GM18520 (cell line): ENCODE measurements around the gene MID1.

Source experiments
- ATAC-seq: cut with Tn5 transposase; IDR thresholded peaks from one replicate; pipeline ENCODE4 v1.9.1; 2021; ENCODE audit not compliant: unreplicated experiment

MID1 gene

DNA sequence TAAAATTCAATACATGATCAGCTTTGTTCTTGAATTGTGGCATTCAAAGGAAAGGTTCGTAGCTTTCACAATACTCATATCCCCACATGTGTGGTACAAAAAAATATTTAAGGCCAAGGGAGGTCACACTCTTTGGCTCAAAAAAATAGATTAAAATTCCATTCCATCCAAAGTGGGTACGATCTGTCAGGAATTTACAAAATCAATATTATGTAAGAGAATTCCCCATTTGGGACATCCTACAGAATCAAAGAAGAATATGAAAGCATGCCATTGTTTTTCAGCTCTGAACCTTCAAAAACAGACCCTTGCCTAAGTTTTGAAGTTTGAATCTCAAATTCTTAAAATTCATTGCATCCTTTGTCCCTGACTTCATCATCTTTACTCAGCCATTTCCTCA, 85.8 kb downstream of the MID1 start:
- no peak for ATAC-seq

DNA sequence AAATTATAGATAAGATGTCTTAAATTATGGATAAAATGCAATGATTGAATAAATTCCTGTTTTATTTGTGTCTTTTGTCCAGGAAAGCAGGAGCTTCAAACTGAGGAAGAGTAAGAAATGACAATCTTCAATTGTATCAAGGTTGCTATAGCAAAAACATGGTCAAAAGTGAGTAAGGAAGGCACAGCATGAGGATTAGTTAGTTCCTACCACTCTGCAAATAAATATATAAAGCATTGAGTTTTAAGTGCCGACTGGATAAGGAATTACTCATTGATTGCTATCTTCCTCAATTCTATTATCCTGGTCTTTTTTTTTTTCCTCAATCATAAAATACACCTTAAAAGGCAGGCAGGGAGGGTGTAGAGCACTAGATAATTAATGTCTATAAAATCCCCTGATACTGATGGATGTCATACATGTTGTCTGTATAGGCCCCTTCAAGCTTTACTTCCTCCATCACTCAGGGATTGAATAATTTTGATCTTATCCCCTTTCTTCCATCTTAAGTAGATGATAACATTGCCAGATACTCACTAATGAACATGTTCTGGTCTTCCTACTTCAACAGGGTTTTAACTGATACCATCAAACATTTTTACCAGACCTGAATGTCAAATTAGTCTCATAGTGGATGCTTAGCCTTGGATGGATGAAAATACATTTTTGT, 86.6 kb downstream of the MID1 start:
- ATAC-seq = no peak

GRCh38 chrX:10531927-10532326, 88.5 kb downstream of the MID1 start:
- ATAC-seq = no peak

DNA sequence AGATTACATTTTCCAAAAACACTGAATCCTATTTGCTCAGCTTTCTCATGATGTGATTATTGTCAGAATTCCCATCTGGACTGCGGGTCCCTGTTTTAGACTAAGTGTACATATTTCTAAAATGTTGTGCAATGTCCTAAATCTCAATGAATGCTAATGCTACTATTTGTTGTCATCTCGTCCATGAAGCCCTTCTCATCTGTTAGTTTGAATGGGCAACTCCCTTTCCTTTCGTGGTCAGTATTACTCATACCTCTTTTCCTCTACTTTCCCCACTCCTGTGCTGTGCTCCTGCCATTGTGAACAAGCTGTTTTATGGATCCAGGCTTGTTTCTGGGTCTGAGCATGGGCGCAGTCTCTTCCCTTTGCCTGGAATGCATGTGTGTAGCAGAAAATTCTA, 91.0 kb downstream of the MID1 start:
- no peak for ATAC-seq

GRCh38 chrX:10526451-10526850, 93.9 kb downstream of the MID1 start:
- no peak for ATAC-seq

DNA sequence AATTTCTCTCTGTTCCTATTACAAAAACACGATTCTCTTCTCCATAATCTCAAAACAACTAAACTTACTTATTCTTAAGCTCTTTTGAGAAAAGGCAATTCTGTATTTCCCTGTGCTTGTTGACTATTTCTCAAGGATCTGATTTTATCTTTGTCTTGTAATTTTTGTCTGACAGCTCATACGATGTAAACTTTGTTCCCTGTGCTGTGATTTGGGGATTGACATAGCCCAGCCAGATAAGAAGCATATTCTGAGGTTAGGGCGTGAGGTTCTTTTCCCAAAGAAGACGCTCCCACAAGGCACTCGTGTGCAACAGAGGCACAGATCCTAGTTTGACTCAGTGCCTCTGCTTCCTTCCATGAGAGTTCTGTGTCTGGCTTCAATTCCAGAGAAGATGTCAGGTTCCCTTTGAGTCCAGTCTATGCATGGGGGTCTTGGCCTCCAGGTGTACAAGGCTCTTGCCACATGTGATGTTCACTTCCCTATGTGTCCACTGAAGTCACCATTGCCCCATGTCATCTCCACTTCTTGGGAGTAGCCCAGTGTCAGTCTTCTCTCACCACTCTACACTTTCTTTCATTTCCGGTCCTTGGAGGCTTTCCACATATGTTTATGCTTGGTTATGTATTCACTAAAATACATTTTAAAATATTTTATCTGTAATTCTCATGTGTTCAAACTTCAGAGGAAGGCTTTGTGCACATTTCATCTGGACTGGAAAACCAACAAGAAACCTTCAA, 94.8 kb downstream of the MID1 start:
- ATAC-seq = no peak

GRCh38 chrX:10524578-10524977, 95.8 kb downstream of the MID1 start:
- no peak for ATAC-seq

DNA sequence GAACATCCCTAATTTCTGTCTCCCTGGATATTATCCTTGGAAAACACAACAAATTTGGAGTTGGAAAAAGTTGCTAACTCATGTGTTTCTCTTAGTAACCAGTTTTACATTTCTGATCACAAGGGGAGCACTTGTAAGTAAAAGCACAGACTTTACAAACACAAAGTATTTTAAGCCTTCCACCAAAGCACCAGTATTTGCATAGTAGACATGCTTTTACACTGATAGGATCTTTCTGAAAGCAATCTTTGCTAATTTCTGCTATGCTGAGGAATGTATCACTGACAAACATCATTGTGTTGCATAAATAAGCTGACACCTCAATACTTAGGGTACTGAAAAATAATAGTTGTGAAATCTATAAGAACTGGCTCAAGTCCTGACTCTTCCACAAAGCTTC, 100.6 kb downstream of the MID1 start:
- ATAC-seq = no peak

- ATAC-seq = no peak
These were observed 101.1 kb downstream of the MID1 start for GRCh38 chrX:10519278-10519677.

DNA sequence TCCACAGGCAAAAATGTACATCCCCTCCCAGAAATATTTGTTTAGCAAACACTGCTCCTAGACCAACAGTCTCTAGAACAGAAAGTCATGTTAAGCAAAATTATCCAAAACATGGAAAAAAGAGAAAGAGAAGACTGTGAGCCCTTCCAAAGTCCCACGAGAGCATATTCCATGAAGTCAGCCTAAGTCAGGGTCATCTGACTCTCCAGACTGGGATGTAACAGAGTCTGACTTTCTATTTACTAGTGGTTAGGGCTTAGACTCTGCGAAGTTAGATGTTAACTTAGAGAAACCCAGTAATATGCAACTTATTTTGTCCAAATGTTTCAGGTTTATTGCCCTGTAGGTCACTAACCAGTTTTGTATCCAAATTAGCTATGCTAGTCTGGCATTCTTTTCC, 102.3 kb downstream of the MID1 start:
- ATAC-seq = no peak

- no peak for ATAC-seq
These were observed 103.5 kb downstream of the MID1 start for GRCh38 chrX:10516781-10517322.

DNA sequence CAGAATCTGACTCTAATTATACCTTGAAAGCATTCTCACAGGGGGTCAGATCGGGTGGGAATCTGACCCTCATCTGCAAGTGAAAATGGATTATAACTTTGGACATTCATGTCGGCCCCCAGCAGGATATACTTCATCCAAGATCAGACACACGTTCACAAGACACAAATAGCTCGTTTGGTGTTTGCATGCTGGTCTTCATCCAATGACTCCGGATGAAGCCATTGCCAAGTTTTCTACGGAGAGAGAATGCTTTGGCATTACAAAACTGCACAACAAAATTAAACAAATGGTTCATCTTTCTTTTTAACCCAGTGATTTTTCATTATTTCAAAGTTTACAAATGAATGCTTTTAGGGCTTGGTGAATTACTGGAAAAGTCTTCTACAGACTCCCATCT, 105.5 kb downstream of the MID1 start:
- no peak for ATAC-seq

DNA sequence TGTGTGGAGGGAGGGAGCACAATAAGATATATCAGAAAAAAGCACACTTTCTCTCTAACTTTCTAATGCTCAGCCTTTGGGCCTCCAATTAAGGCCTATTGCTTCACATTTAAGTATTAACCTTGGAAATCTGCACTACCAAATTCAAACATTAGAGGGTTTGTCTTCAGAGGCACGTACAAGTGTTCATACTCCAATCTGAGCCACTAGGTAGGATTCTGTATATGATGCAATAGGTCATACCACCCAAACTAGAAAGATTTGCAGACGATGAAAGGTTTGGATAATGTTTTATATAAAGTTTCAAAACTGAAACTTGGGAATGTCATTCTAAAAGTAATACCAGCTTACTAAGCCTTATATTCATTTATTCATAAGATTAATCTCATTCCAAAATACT, 106.4 kb downstream of the MID1 start:
- no peak for ATAC-seq

GRCh38 chrX:10512741-10513140, 107.6 kb downstream of the MID1 start:
- no peak for ATAC-seq

DNA sequence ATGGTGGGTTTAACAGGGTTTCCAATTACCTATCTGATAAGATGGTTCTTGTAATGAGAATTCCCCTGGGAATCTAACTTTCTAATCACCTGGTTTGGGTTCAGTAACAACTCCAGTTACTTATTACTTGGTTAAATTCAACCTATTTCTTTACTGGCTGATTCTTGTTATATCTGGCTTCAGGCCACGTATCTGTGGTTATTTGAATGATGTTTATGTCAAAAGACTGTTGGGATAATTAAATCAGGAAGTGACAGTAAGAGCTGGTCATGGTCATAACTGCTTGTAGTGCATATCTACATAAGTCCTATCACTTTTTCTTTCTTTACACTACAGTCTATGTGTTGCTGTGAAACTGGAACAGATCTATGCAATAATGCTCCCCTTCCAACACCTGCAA, 108.1 kb downstream of the MID1 start:
- no peak for ATAC-seq

DNA sequence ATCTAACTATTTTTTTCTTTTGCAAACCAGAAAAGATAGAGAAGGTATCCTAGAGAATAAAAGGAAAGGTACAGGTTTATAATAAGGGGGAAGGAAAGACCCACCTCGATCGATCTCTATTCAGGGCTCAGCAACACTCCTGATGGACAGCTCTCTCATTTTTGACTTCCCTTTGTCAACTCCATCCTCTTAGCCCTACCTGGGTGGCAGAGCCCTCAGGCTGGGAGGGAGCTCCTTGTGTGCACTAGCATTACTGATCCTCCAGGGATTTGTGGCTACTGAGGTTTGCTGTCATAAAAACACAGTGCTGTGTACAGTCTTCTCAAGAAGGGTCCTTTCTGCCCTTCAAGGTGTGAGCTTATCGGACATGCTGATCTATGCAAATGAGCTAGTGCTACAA, 111.0 kb downstream of the MID1 start:
- ATAC-seq = no peak

DNA sequence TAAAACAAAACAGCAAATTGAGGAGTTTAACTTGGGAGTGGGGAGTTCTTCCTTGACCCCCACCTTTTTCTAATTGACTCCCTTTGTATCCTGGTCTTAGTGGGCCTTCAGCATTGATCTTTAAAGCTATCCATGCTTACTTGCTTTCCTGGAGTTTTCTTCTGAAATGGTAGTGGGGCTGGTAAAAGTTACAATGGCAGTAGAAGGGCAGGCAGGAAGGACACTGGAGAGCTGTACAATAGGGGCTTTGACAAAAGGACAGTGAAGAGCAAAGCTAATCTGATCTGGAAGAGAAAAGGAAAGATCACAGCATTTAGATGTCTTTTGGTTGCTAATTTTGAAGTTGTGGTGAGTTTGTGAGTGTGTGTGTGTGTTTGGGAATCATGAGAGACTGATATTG, 111.5 kb downstream of the MID1 start:
- ATAC-seq = no peak

- no peak for ATAC-seq
These were observed 112.5 kb downstream of the MID1 start for GRCh38 chrX:10507876-10508275.

- ATAC-seq = no peak
These were observed 113.2 kb downstream of the MID1 start for GRCh38 chrX:10507181-10507580.

GRCh38 chrX:10506781-10507180, 113.6 kb downstream of the MID1 start:
- ATAC-seq = no peak

GRCh38 chrX:10505726-10506125, 114.7 kb downstream of the MID1 start:
- ATAC-seq = no peak

DNA sequence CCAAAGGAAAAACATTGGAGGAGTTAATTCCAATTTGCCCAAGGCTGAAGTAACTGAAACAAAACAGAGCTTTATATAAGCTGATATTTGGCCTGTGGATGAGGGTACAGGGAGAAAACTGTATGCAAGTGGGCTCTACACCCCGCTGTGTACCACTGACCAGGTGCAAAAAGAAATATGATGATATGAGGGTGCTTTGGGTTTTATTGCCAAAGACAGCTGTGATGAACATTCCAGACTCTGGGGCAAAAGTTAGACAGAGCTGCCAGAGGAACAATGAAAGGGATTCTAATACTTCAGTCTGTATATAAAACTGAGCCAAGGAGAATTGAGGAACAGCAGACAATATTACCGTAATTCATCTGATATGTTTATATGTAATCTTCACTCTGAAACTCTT, 117.4 kb downstream of the MID1 start:
- no peak for ATAC-seq

- ATAC-seq = no peak
These were observed 118.8 kb downstream of the MID1 start for GRCh38 chrX:10501611-10502010.
